A673 (cell line): ENCODE results near the gene DNAH8.

Source experiments
- EZH2 ChIP-seq: fragments of 200-600 bp; sonication (generic); IDR thresholded peaks from 2 replicates; pipeline ENCODE4 v1.6.1; 2017; ENCODE audit warnings: borderline replicate concordance, low read depth, mild to moderate bottlenecking, mixed read lengths, antibody characterized with exemption, low read length; ENCODE audit not compliant: poor library complexity, severe bottlenecking
- TF ChIP-seq, protein P1 (sequence below): fragments of 300-800, 200-600 bp; sonication (generic); conservative IDR thresholded peaks from 2 replicates; pipeline ENCODE4 v1.5.1; 2017; ENCODE audit warnings: low read depth, mild to moderate bottlenecking, antibody characterized with exemption, low read length, moderate library complexity, mixed read lengths

- TF ChIP-seq EZH2 = no peak
- TF ChIP-seq, protein P1, sequence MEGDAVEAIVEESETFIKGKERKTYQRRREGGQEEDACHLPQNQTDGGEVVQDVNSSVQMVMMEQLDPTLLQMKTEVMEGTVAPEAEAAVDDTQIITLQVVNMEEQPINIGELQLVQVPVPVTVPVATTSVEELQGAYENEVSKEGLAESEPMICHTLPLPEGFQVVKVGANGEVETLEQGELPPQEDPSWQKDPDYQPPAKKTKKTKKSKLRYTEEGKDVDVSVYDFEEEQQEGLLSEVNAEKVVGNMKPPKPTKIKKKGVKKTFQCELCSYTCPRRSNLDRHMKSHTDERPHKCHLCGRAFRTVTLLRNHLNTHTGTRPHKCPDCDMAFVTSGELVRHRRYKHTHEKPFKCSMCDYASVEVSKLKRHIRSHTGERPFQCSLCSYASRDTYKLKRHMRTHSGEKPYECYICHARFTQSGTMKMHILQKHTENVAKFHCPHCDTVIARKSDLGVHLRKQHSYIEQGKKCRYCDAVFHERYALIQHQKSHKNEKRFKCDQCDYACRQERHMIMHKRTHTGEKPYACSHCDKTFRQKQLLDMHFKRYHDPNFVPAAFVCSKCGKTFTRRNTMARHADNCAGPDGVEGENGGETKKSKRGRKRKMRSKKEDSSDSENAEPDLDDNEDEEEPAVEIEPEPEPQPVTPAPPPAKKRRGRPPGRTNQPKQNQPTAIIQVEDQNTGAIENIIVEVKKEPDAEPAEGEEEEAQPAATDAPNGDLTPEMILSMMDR = peak; percentile 34; the same call in 1 of the 2 replicates
Measured at GRCh38 chr6:38943964-38944363, 228.9 kb downstream of the DNAH8 start.
